ENCODE data around the gene ADCY3. TPM values are rescaled to one million over a fixed set of nuclear protein-coding genes. Genes with fewer than 3 reads are reported as not detected.
"Not testable (repeated sequence)": the region's sequence is repeated elsewhere in the genome, so short reads cannot be mapped to it uniquely, and the experiment has no call there.

Gene ADCY3
- total and polyA plus RNA-seq, 9 donors = 27.1 to 150 (median 97.4) TPM

GRCh38 chr2:24814516-24814915 lies 105.5 kb downstream of the ADCY3 start:
- H3K4me1 ChIP-seq (ENCODE audit: insufficient read depth) = peaks cover 2% of the 10 kb centered on the region
- intact Hi-C loops (cut with DNase I) = no loop called here
- no peaks in the 10 kb centered on the region for H3K27me3 ChIP-seq
- WGBS, 3 donors = 88 to 95% (median 94%) methylated on average over 4 of the region's 4 CpGs
- no peaks in the 10 kb centered on the region for H3K9me3 ChIP-seq
- TF ChIP-seq EP300 (IDR thresholded peaks at IDR 0.05) = no peak
- TF ChIP-seq, protein P1, sequence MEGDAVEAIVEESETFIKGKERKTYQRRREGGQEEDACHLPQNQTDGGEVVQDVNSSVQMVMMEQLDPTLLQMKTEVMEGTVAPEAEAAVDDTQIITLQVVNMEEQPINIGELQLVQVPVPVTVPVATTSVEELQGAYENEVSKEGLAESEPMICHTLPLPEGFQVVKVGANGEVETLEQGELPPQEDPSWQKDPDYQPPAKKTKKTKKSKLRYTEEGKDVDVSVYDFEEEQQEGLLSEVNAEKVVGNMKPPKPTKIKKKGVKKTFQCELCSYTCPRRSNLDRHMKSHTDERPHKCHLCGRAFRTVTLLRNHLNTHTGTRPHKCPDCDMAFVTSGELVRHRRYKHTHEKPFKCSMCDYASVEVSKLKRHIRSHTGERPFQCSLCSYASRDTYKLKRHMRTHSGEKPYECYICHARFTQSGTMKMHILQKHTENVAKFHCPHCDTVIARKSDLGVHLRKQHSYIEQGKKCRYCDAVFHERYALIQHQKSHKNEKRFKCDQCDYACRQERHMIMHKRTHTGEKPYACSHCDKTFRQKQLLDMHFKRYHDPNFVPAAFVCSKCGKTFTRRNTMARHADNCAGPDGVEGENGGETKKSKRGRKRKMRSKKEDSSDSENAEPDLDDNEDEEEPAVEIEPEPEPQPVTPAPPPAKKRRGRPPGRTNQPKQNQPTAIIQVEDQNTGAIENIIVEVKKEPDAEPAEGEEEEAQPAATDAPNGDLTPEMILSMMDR (IDR thresholded peaks at IDR 0.05) = no peak
- TF ChIP-seq POLR2A (IDR thresholded peaks at IDR 0.05) = no peak
- no peak overlapping the region for H3K4me3 ChIP-seq
- no peak for DNase-seq
- no peak overlapping the region for H3K27ac ChIP-seq
- no peaks in the 10 kb centered on the region for H3K36me3 ChIP-seq

- DNase-seq = no peak
Measured at GRCh38 chr2:24813691-24814137, 106.3 kb downstream of the ADCY3 start.

GRCh38 chr2:24809316-24810007 lies 110.6 kb downstream of the ADCY3 start:
- H3K9me3 ChIP-seq = peaks cover 0 to 6% of the 10 kb centered on the region in 2 donors
- H3K4me1 ChIP-seq (ENCODE audit: insufficient read depth) = no peaks in the 10 kb centered on the region
- TF ChIP-seq EP300 (IDR thresholded peaks at IDR 0.05) = no peak
- TF ChIP-seq, protein P1 (IDR thresholded peaks at IDR 0.05) = no peak
- TF ChIP-seq POLR2A (IDR thresholded peaks at IDR 0.05) = no peak
- WGBS, 3 donors = 64 to 74% (median 73%) methylated on average over 4 of the region's 4 CpGs
- H3K36me3 ChIP-seq = no peaks in the 10 kb centered on the region
- no peaks in the 10 kb centered on the region for H3K27me3 ChIP-seq
- no peak overlapping the region for H3K4me3 ChIP-seq
- H3K27ac ChIP-seq = no peak overlapping the region
- intact Hi-C loops (cut with DNase I) = no loop called here
- no peak for DNase-seq

More at GRCh38 chr2:24813691-24814137, 106.3 kb downstream of the ADCY3 start:
- Histone ChIP-seq H3K27me3 (no peaks in the 10 kb centered on the region), H3K36me3 (no peaks in the 10 kb centered on the region), H3K4me1 (ENCODE audit: insufficient read depth) (peaks cover 2% of the 10 kb centered on the region), H3K9me3 (no peaks in the 10 kb centered on the region), H3K4me3 (no peak overlapping the region), H3K27ac (no peak overlapping the region)
- intact Hi-C loops (cut with DNase I) = no loop called here
- TF ChIP-seq, protein P1 (IDR thresholded peaks at IDR 0.05) = no peak
- TF ChIP-seq EP300 (IDR thresholded peaks at IDR 0.05) = no peak
- no peak for TF ChIP-seq POLR2A (IDR thresholded peaks at IDR 0.05)
- WGBS, 3 donors = 96 to 99% (median 97%) methylated on average over 4 of the region's 4 CpGs

DNA sequence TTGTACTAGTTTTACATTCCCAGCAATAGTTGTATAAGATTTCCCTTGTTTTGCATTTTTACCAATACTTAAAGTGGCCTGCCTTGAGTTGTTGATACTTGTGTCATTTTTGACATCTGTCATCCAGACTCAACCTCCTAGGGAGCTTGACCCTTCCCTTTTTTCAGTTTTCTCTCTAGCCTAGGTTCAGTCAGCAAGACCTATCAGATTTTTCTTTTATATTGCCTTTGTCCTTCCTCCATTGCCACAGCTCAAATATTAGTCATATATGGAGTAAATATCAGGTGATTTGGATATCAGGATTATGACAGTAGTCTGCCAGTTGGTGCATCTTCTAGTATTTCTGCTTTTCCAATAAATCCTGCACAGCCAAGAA lies 113.4 kb downstream of the ADCY3 start:
- Histone ChIP-seq H3K4me1 (ENCODE audit: insufficient read depth) (no peaks in the 10 kb centered on the region), H3K36me3 (no peaks in the 10 kb centered on the region), H3K4me3 (no peak overlapping the region), H3K27me3 (no peaks in the 10 kb centered on the region), H3K9me3 (peaks cover 0 to 6% of the 10 kb centered on the region in 2 donors), H3K27ac (no peak overlapping the region)
- DNase-seq = no peak
- TF ChIP-seq, protein P1 (IDR thresholded peaks at IDR 0.05) = no peak
- TF ChIP-seq POLR2A (IDR thresholded peaks at IDR 0.05) (no peak), EP300 (IDR thresholded peaks at IDR 0.05) (no peak)
- intact Hi-C loops (cut with DNase I) = no loop called here

DNA sequence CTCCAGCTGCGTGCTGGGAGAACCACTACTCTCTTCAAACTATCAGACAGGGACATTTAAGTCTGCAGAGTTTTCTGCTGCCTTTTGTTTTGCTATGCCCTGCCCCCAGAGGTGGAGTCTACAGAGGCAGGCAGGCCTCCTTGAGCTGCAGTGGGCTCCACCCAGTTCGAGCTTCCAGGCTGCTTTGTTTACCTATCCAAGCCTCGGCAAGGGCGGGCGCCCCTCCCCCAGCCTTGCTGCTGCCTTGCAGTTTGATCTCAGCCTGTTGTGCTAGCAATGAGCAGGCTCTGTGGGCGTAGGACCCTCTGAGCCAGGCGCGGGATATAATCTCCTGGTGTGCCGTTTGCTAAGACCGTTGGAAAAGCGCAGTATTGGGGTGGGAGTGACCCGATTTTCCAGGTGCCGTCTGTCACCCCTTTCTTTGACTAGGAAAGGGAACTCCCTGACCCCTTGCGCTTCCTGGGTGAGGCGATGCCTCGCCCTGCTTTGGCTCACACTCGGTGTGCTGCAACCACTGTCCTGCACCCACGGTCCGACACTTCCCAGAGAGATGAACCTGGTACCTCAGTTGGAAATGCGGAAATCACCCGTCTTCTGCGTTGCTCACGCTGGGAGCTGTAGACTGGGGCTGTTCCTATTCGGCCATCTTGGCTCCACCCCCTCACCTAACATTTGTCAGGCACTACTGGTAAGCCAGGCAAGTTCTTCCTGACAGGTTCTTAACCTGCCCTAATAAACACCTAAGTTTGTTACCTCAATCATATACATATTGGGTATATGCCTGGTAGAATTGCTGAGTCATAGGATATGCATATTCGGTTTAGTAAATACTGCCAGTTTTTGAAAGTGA lies 114.0 kb downstream of the ADCY3 start:
- WGBS, 3 donors = 94 to 98% (median 96%) methylated on average over 25 of the region's 25 CpGs
- H3K27me3 ChIP-seq; H3K9me3 ChIP-seq; H3K36me3 ChIP-seq; H3K27ac ChIP-seq; H3K4me3 ChIP-seq; DNase-seq; H3K4me1 ChIP-seq (ENCODE audit: insufficient read depth); intact Hi-C loops (cut with DNase I): not testable (repeated sequence)

GRCh38 chr2:24800487-24800886 lies 119.5 kb downstream of the ADCY3 start:
- H3K4me3 ChIP-seq; H3K9me3 ChIP-seq; H3K4me1 ChIP-seq (ENCODE audit: insufficient read depth); DNase-seq; H3K27me3 ChIP-seq; H3K36me3 ChIP-seq; H3K27ac ChIP-seq; intact Hi-C loops (cut with DNase I): not testable (repeated sequence)
- WGBS, 3 donors = 96 to 99% (median 98%) methylated on average over 5 of the region's 5 CpGs
